WTC11 (cell line): ENCODE measurements around the gene GLYATL2.

Experiments
- CREB1 ChIP-seq: sonication (generic); formaldehyde crosslinking; IDR thresholded peaks from 2 replicates; pipeline ENCODE4 v1.8.0; 2023; ENCODE audit warnings: mild to moderate bottlenecking, missing genetic modification reagents
- ELF4 ChIP-seq: sonication (generic); formaldehyde crosslinking; IDR thresholded peaks from 2 replicates; pipeline ENCODE4 v1.8.1; 2022; ENCODE audit warnings: low read depth, mild to moderate bottlenecking, moderate library complexity, missing genetic modification reagents
- FOXP1 ChIP-seq: sonication (generic); formaldehyde crosslinking; IDR thresholded peaks from 2 replicates; pipeline ENCODE4 v1.8.0; 2022; ENCODE audit warnings: missing genetic modification reagents, mild to moderate bottlenecking, moderate library complexity, borderline replicate concordance
- MYBL2 ChIP-seq: sonication (generic); formaldehyde crosslinking; IDR thresholded peaks from 2 replicates; pipeline ENCODE4 v1.8.1; 2023; ENCODE audit warnings: mild to moderate bottlenecking, moderate library complexity, missing genetic modification reagents
- SP1 ChIP-seq: sonication (generic); formaldehyde crosslinking; conservative IDR thresholded peaks from 2 replicates; pipeline ENCODE4 v1.8.1; 2022; ENCODE audit warnings: missing genetic modification reagents
- TEAD1 ChIP-seq: sonication (generic); formaldehyde crosslinking; IDR thresholded peaks from 2 replicates; pipeline ENCODE4 v1.8.0; 2022; ENCODE audit warnings: mild to moderate bottlenecking, missing genetic modification reagents
- TF ChIP-seq, protein P1 (sequence below): fragments of 200-600 bp; IDR thresholded peaks from 2 replicates; pipeline ENCODE4 v1.8.0; 2022; ENCODE audit warnings: antibody characterized with exemption
- TF ChIP-seq, protein P2 (sequence below): sonication (generic); formaldehyde crosslinking; IDR thresholded peaks from 2 replicates; pipeline ENCODE4 v1.8.1; 2023; ENCODE audit warnings: mild to moderate bottlenecking, missing genetic modification reagents
- TF ChIP-seq, protein P3 (sequence below): sonication (generic); formaldehyde crosslinking; IDR thresholded peaks from 2 replicates; pipeline ENCODE4 v1.8.1; 2023; ENCODE audit warnings: mild to moderate bottlenecking, missing genetic modification reagents, moderate library complexity

DNA sequence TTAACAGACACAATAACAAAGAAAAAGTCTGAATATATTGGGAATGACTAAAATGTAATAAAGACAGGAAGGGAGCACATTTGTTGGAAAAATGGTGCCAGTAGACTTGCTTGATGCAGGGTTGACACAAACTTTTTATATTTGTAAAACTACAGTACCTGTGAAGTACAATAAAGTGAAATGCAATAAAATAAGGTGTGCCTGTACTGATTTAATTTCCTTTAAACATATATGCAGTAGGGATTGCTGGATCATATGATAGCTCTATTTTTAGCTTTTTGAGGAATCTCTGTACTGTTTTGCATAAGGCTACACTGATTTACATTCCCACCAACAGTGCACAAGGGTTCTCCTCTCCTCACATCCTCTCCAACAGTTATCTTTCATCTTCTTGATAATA, 12.3 kb upstream of the GLYATL2 start:
- TF ChIP-seq, protein P1, sequence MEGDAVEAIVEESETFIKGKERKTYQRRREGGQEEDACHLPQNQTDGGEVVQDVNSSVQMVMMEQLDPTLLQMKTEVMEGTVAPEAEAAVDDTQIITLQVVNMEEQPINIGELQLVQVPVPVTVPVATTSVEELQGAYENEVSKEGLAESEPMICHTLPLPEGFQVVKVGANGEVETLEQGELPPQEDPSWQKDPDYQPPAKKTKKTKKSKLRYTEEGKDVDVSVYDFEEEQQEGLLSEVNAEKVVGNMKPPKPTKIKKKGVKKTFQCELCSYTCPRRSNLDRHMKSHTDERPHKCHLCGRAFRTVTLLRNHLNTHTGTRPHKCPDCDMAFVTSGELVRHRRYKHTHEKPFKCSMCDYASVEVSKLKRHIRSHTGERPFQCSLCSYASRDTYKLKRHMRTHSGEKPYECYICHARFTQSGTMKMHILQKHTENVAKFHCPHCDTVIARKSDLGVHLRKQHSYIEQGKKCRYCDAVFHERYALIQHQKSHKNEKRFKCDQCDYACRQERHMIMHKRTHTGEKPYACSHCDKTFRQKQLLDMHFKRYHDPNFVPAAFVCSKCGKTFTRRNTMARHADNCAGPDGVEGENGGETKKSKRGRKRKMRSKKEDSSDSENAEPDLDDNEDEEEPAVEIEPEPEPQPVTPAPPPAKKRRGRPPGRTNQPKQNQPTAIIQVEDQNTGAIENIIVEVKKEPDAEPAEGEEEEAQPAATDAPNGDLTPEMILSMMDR, result no peak
- TF ChIP-seq, protein P2, sequence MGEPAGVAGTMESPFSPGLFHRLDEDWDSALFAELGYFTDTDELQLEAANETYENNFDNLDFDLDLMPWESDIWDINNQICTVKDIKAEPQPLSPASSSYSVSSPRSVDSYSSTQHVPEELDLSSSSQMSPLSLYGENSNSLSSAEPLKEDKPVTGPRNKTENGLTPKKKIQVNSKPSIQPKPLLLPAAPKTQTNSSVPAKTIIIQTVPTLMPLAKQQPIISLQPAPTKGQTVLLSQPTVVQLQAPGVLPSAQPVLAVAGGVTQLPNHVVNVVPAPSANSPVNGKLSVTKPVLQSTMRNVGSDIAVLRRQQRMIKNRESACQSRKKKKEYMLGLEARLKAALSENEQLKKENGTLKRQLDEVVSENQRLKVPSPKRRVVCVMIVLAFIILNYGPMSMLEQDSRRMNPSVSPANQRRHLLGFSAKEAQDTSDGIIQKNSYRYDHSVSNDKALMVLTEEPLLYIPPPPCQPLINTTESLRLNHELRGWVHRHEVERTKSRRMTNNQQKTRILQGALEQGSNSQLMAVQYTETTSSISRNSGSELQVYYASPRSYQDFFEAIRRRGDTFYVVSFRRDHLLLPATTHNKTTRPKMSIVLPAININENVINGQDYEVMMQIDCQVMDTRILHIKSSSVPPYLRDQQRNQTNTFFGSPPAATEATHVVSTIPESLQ (CRISPR knock-in tag), result no peak
- TF ChIP-seq TEAD1 (CRISPR knock-in tag), result no peak
- TF ChIP-seq FOXP1 (CRISPR knock-in tag), result no peak
- no peak for TF ChIP-seq SP1
- TF ChIP-seq ELF4 (CRISPR knock-in tag), result no peak
- TF ChIP-seq CREB1 (CRISPR knock-in tag), result no peak
- TF ChIP-seq MYBL2 (CRISPR knock-in tag), result no peak
- TF ChIP-seq, protein P3, sequence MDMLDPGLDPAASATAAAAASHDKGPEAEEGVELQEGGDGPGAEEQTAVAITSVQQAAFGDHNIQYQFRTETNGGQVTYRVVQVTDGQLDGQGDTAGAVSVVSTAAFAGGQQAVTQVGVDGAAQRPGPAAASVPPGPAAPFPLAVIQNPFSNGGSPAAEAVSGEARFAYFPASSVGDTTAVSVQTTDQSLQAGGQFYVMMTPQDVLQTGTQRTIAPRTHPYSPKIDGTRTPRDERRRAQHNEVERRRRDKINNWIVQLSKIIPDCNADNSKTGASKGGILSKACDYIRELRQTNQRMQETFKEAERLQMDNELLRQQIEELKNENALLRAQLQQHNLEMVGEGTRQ (CRISPR knock-in tag), result no peak
